SJCRH30 (cell line): Measurements from ENCODE around the gene STX17. TPM values are rescaled to one million over a fixed set of nuclear protein-coding genes. Genes with fewer than 3 reads are reported as not detected.
A peak's percentile ranks its signal among the peaks of the same experiment; 100 is the strongest.

ENCODE experiments used
- DNase-seq, 2 experiments: peaks; one replicate each; pipeline ENCODE4 v3.0.0-alpha.2; 2015 to 2020
- H3K27ac ChIP-seq: fragments of 250-450 bp; sonication (Bioruptor Pico); 2 replicates; pipeline ENCODE4 v1.5.1; 2020; ENCODE audit warnings: mild to moderate bottlenecking, moderate library complexity
- H3K27me3 ChIP-seq: fragments of 250-450 bp; sonication (Bioruptor Pico); 2 replicates; pipeline ENCODE4 v1.5.1; 2020; ENCODE audit warnings: mild to moderate bottlenecking, moderate library complexity
- H3K36me3 ChIP-seq: fragments of 250-450 bp; sonication (Bioruptor Pico); 2 replicates; pipeline ENCODE4 v1.5.1; 2020; ENCODE audit warnings: mild to moderate bottlenecking, moderate library complexity
- H3K4me1 ChIP-seq: fragments of 250-450 bp; sonication (Bioruptor Pico); 2 replicates; pipeline ENCODE4 v1.5.1; 2020; ENCODE audit warnings: mild to moderate bottlenecking, moderate library complexity
- H3K4me3 ChIP-seq: fragments of 250-450 bp; sonication (Bioruptor Pico); 2 replicates; pipeline ENCODE4 v1.5.1; 2020; ENCODE audit warnings: mild to moderate bottlenecking, moderate library complexity
- H3K9me3 ChIP-seq: fragments of 250-450 bp; sonication (Bioruptor Pico); replicated peaks from 2 replicates; pipeline ENCODE4 v1.5.1; 2020; ENCODE audit warnings: mild to moderate bottlenecking, moderate library complexity
- total RNA-seq: library from RNA; depleted of rRNA; stranded (reverse); fragments of >200 nt; shearing (Covaris generic); gene quantifications from 2 replicates; pipeline ENCODE4 v1.2.3, GENCODE V29; 2014

STX17 gene
- total RNA-seq, 1 experiment from 2014 or later = 17.2 TPM

- Histone ChIP-seq H3K9me3 (no peaks in the 10 kb centered on the region), H3K4me3 (no peak overlapping the region), H3K27ac (no peak overlapping the region), H3K27me3 (peaks cover 4% of the 10 kb centered on the region; the same call in 1 of the 2 replicates), H3K36me3 (no peaks in the 10 kb centered on the region), H3K4me1 (no peaks in the 10 kb centered on the region)
- no peak for DNase-seq
Measured at GRCh38 chr9:99881769-99882168, 24.7 kb upstream of the STX17 start.

- Histone ChIP-seq H3K4me1 (no peaks in the 10 kb centered on the region), H3K36me3 (no peaks in the 10 kb centered on the region), H3K4me3 (no peak overlapping the region), H3K27me3 (peaks cover 4% of the 10 kb centered on the region; the same call in 1 of the 2 replicates), H3K9me3 (no peaks in the 10 kb centered on the region), H3K27ac (no peak overlapping the region)
- DNase-seq = no peak
Measured at GRCh38 chr9:99885747-99886146, 20.7 kb upstream of the STX17 start.

GRCh38 chr9:99889120-99889519 lies 17.3 kb upstream of the STX17 start:
- H3K4me1 ChIP-seq = no peaks in the 10 kb centered on the region
- peaks cover 14% of the 10 kb centered on the region for H3K27me3 ChIP-seq
- H3K4me3 ChIP-seq = no peak overlapping the region
- no peaks in the 10 kb centered on the region for H3K36me3 ChIP-seq
- no peak for DNase-seq
- no peaks in the 10 kb centered on the region for H3K9me3 ChIP-seq
- H3K27ac ChIP-seq = no peak overlapping the region

- H3K4me3 ChIP-seq = no peak overlapping the region
- no peak overlapping the region for H3K27ac ChIP-seq
- H3K4me1 ChIP-seq = no peaks in the 10 kb centered on the region
- DNase-seq = no peak
- H3K27me3 ChIP-seq = peaks cover 13% of the 10 kb centered on the region; the same call in 1 of the 2 replicates
- no peaks in the 10 kb centered on the region for H3K36me3 ChIP-seq
- H3K9me3 ChIP-seq = no peaks in the 10 kb centered on the region
Measured at GRCh38 chr9:99894826-99895225, 11.6 kb upstream of the STX17 start.

GRCh38 chr9:99895510-99895909 lies 10.9 kb upstream of the STX17 start:
- H3K36me3 ChIP-seq = no peaks in the 10 kb centered on the region
- no peak for DNase-seq

GRCh38 chr9:99896119-99896518 lies 10.3 kb upstream of the STX17 start:
- no peak for DNase-seq
- no peaks in the 10 kb centered on the region for H3K4me1 ChIP-seq

More at GRCh38 chr9:99895510-99895909, 10.9 kb upstream of the STX17 start:
- H3K9me3 ChIP-seq = no peaks in the 10 kb centered on the region
- peaks cover 13% of the 10 kb centered on the region; the same call in 1 of the 2 replicates for H3K27me3 ChIP-seq
- H3K27ac ChIP-seq = no peak overlapping the region
- no peak overlapping the region for H3K4me3 ChIP-seq
- H3K4me1 ChIP-seq = no peaks in the 10 kb centered on the region

GRCh38 chr9:99903393-99903792 lies 3.1 kb upstream of the STX17 start:
- H3K27me3 ChIP-seq = no peaks in the 10 kb centered on the region
- DNase-seq = no peak
- no peaks in the 10 kb centered on the region for H3K36me3 ChIP-seq
- no peak overlapping the region for H3K4me3 ChIP-seq
- H3K4me1 ChIP-seq = peaks cover 13% of the 10 kb centered on the region
- H3K9me3 ChIP-seq = no peaks in the 10 kb centered on the region
- H3K27ac ChIP-seq = no peak overlapping the region

More at GRCh38 chr9:99896119-99896518, 10.3 kb upstream of the STX17 start:
- H3K36me3 ChIP-seq = no peaks in the 10 kb centered on the region
- H3K27me3 ChIP-seq = peaks cover 12% of the 10 kb centered on the region; the same call in 1 of the 2 replicates
- no peak overlapping the region for H3K27ac ChIP-seq
- H3K4me3 ChIP-seq = no peak overlapping the region
- no peaks in the 10 kb centered on the region for H3K9me3 ChIP-seq

- peak; percentile 33 to 68 for DNase-seq
- peak overlapping the region; percentile 100 for H3K4me3 ChIP-seq
- H3K36me3 ChIP-seq = no peaks in the 10 kb centered on the region
- H3K4me1 ChIP-seq = peaks cover 13% of the 10 kb centered on the region
- H3K9me3 ChIP-seq = no peaks in the 10 kb centered on the region
- no peaks in the 10 kb centered on the region for H3K27me3 ChIP-seq
- no peak overlapping the region for H3K27ac ChIP-seq
Measured at GRCh38 chr9:99905833-99906402, 536 bp upstream of the STX17 start.

GRCh38 chr9:99907208-99907532 lies 716 bp downstream of the STX17 start:
- DNase-seq = no peak
- H3K4me3 ChIP-seq = peak overlapping the region; percentile 100
- peaks cover 13% of the 10 kb centered on the region for H3K4me1 ChIP-seq
- H3K36me3 ChIP-seq = no peaks in the 10 kb centered on the region
- H3K27me3 ChIP-seq = no peaks in the 10 kb centered on the region
- H3K27ac ChIP-seq = peak overlapping the region; percentile 91
- H3K9me3 ChIP-seq = no peaks in the 10 kb centered on the region

- Histone ChIP-seq H3K27ac (no peak overlapping the region), H3K4me3 (no peak overlapping the region), H3K4me1 (0 out of 2 replicates have a peak, but pooled peaks cover 4% of the 10 kb centered on the region), H3K27me3 (no peaks in the 10 kb centered on the region), H3K36me3 (peaks cover 13% of the 10 kb centered on the region; the same call in 1 of the 2 replicates), H3K9me3 (no peaks in the 10 kb centered on the region)
- DNase-seq = no peak
Measured at GRCh38 chr9:99911600-99911999, 5.1 kb downstream of the STX17 start.

- Histone ChIP-seq H3K27ac (no peak overlapping the region), H3K36me3 (peaks cover 21% of the 10 kb centered on the region), H3K9me3 (no peaks in the 10 kb centered on the region), H3K4me3 (no peak overlapping the region), H3K4me1 (no peaks in the 10 kb centered on the region), H3K27me3 (no peaks in the 10 kb centered on the region)
- DNase-seq = no peak
Measured at GRCh38 chr9:99916650-99917049, 10.2 kb downstream of the STX17 start.

GRCh38 chr9:99918134-99918533 lies 11.7 kb downstream of the STX17 start:
- no peak overlapping the region for H3K4me3 ChIP-seq

GRCh38 chr9:99919930-99920329 lies 13.5 kb downstream of the STX17 start:
- Histone ChIP-seq H3K4me1 (no peaks in the 10 kb centered on the region), H3K36me3 (peaks cover 25% of the 10 kb centered on the region), H3K27me3 (no peaks in the 10 kb centered on the region), H3K4me3 (no peak overlapping the region), H3K27ac (no peak overlapping the region), H3K9me3 (no peaks in the 10 kb centered on the region)
- DNase-seq = no peak

More at GRCh38 chr9:99918134-99918533, 11.7 kb downstream of the STX17 start:
- Histone ChIP-seq H3K27ac (no peak overlapping the region), H3K4me1 (no peaks in the 10 kb centered on the region), H3K36me3 (peaks cover 25% of the 10 kb centered on the region), H3K9me3 (no peaks in the 10 kb centered on the region), H3K27me3 (no peaks in the 10 kb centered on the region)
- no peak for DNase-seq

GRCh38 chr9:99921875-99922710 lies 15.6 kb downstream of the STX17 start:
- Histone ChIP-seq H3K27me3 (no peaks in the 10 kb centered on the region), H3K4me3 (no peak overlapping the region), H3K36me3 (peaks cover 10% of the 10 kb centered on the region), H3K4me1 (no peaks in the 10 kb centered on the region), H3K9me3 (0 out of 2 replicates have a peak, but pooled peaks cover 4% of the 10 kb centered on the region), H3K27ac (no peak overlapping the region)
- no peak for DNase-seq

GRCh38 chr9:99922711-99923030 lies 16.2 kb downstream of the STX17 start:
- Histone ChIP-seq H3K27me3 (no peaks in the 10 kb centered on the region), H3K9me3 (0 out of 2 replicates have a peak, but pooled peaks cover 4% of the 10 kb centered on the region), H3K36me3 (peaks cover 9% of the 10 kb centered on the region), H3K27ac (no peak overlapping the region), H3K4me1 (no peaks in the 10 kb centered on the region), H3K4me3 (no peak overlapping the region)
- DNase-seq = no peak
